HepG2 (cell line): Measurements from ENCODE around the gene ST3GAL2. TPM values are rescaled to one million over a fixed set of nuclear protein-coding genes. Genes with fewer than 3 reads are reported as not detected.

ENCODE experiments used
- DMAP1 ChIP-seq: IDR thresholded peaks from 2 replicates; pipeline ENCODE4 v1.6.1; 2016
- IRF2 ChIP-seq: IDR thresholded peaks from 2 replicates; pipeline ENCODE4 v1.6.1; 2018; ENCODE audit warnings: missing genetic modification reagents, missing compliant biosample characterization
- KMT2A ChIP-seq: sonication (generic); formaldehyde crosslinking; IDR thresholded peaks from 2 replicates; pipeline ENCODE4 v1.4.0; 2020; ENCODE audit warnings: missing genetic modification reagents
- MAFK ChIP-seq, 2 experiments: IDR thresholded peaks in 1 of 2; conservative IDR thresholded peaks in 1 of 2; 2 replicates each; pipeline ENCODE4 v1.6.1; 2011; ENCODE audit warnings: improper control_type of control experiment in 2 of 2, low read length in 2 of 2
- PRPF4 ChIP-seq: fragments of 200-400 bp; formaldehyde crosslinking; IDR thresholded peaks from 2 replicates; pipeline ENCODE4 v1.6.1; 2016; ENCODE audit warnings: low read length, low read depth; ENCODE audit not compliant: poor library complexity, severe bottlenecking
- RFXAP ChIP-seq: sonication (generic); formaldehyde crosslinking; IDR thresholded peaks from 2 replicates; pipeline ENCODE4 v1.4.0; 2020; ENCODE audit warnings: missing genetic modification reagents, borderline replicate concordance
- SIX4 ChIP-seq: sonication (generic); formaldehyde crosslinking; IDR thresholded peaks from 2 replicates; pipeline ENCODE4 v1.4.0; 2020; ENCODE audit warnings: missing genetic modification reagents
- SNRNP70 ChIP-seq: fragments of 200-400 bp; formaldehyde crosslinking; IDR thresholded peaks from 2 replicates; pipeline ENCODE4 v1.6.1; 2017; ENCODE audit warnings: mild to moderate bottlenecking, low read depth, low read length, moderate library complexity
- TGIF2 ChIP-seq: IDR thresholded peaks from 2 replicates; pipeline ENCODE4 v1.6.1; 2016; ENCODE audit warnings: control low read depth, missing compliant biosample characterization
- ZNF24 ChIP-seq: fragments of 450-650 bp; IDR thresholded peaks from 2 replicates; pipeline ENCODE4 v1.6.1; 2017; ENCODE audit warnings: antibody characterized with exemption, mild to moderate bottlenecking
- ZNF441 ChIP-seq: sonication (generic); formaldehyde crosslinking; IDR thresholded peaks from 2 replicates; pipeline ENCODE4 v1.7.0; 2021; ENCODE audit warnings: missing genetic modification reagents, borderline replicate concordance
- ZNF709 ChIP-seq: sonication (generic); formaldehyde crosslinking; IDR thresholded peaks from 2 replicates; pipeline ENCODE4 v1.5.0; 2020; ENCODE audit warnings: mild to moderate bottlenecking, missing genetic modification reagents
- polyA plus RNA-seq, 8 experiments: library from polyadenylated mRNA; depleted of rRNA in 3 of 8; stranded (reverse) in 7 of 8; unstranded in 1 of 8; fragments of >200 nt; fragmentation: Illumina TruSeq in 4 of 8; extraction: Trizol in 4 of 8; gene quantifications; 2 replicates each; pipeline versions ENCODE4 v1.2.1 to v1.2.3, GENCODE V29; 2011 to 2016; ENCODE audit warnings: low read depth in 4 of 8, missing spikeins in 1 of 8, mixed read lengths in 1 of 8; ENCODE audit not compliant: insufficient read depth in 1 of 8
- total RNA-seq, 5 experiments: library from RNA; depleted of rRNA; stranded (reverse); fragments of >200 nt; fragmentation: Illumina TruSeq; extraction: Trizol; gene quantifications; 2 replicates each; pipeline ENCODE4 v1.2.3, GENCODE V29; 2016; ENCODE audit warnings: low read depth in 1 of 5
- TF ChIP-seq, protein P1 (sequence below): sonication (generic); formaldehyde crosslinking; IDR thresholded peaks from 2 replicates; pipeline ENCODE4 v1.5.0; 2020; ENCODE audit warnings: mild to moderate bottlenecking, missing genetic modification reagents
- TF ChIP-seq, protein P2 (sequence below): sonication (generic); formaldehyde crosslinking; conservative IDR thresholded peaks from 2 replicates; pipeline ENCODE4 v1.4.0; 2020; ENCODE audit warnings: missing genetic modification reagents
- TF ChIP-seq, protein P3 (sequence below): sonication (generic); formaldehyde crosslinking; IDR thresholded peaks from 2 replicates; pipeline ENCODE4 v1.5.0; 2020; ENCODE audit warnings: mild to moderate bottlenecking, missing genetic modification reagents, borderline replicate concordance
- TF ChIP-seq, protein P4 (sequence below): sonication (generic); formaldehyde crosslinking; IDR thresholded peaks from 2 replicates; pipeline ENCODE4 v1.4.0; 2020; ENCODE audit warnings: low read depth, mild to moderate bottlenecking, missing genetic modification reagents
- TF ChIP-seq, protein P5 (sequence below): sonication (generic); formaldehyde crosslinking; IDR thresholded peaks from 2 replicates; pipeline ENCODE4 v1.4.0; 2020; ENCODE audit warnings: missing genetic modification reagents

ST3GAL2 gene
- total and polyA plus RNA-seq, 2 of the 13 experiments (the other 11 are each of a cell fraction or from before 2014, with no cell fraction given), result 16.3 to 24.9 TPM

DNA sequence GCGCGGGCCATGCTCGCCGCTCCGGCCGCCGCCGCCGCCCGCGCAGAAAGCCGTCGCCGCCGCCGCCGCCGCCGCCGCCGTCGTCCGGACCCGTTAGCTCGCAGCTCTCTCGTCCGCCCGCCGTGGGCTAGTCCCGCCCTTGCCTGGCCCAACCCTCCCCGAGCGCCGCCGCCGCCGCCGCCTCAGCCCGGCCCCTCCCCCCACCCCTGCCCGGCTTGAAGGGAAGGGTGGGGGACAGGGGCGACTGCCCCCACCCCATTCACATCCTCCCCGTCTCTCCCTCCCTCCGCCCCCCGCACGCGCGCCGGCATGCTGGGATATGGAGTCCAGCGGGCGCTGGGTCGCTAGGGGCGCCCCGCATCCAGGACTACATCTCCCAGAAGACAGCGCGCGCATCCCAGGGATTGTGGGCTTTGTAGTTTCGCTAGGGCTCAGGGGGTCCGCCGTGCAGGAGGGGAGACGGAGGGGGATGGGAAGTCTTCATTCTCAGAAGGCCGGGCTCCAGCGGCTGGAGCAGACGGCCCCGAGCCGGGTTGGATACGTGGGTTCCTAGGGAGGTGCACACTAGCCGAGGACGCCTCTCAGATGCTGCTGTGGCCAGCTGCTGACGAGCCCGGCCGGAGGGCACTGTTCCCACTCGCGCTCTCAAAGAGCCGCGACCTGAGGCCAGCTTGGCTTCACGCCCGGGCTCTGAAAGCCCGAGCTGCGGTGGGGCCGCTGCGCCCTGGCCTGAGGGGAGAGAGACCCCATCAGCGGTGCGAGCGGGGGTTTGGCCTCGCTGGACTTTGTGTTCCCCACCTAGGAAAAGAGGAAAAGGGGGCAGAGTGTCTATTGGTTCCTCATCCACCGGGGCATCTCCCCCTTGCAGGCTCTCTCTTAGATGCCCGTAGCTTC is at the start of gene ST3GAL2 (continued):
- TF ChIP-seq, protein P1, sequence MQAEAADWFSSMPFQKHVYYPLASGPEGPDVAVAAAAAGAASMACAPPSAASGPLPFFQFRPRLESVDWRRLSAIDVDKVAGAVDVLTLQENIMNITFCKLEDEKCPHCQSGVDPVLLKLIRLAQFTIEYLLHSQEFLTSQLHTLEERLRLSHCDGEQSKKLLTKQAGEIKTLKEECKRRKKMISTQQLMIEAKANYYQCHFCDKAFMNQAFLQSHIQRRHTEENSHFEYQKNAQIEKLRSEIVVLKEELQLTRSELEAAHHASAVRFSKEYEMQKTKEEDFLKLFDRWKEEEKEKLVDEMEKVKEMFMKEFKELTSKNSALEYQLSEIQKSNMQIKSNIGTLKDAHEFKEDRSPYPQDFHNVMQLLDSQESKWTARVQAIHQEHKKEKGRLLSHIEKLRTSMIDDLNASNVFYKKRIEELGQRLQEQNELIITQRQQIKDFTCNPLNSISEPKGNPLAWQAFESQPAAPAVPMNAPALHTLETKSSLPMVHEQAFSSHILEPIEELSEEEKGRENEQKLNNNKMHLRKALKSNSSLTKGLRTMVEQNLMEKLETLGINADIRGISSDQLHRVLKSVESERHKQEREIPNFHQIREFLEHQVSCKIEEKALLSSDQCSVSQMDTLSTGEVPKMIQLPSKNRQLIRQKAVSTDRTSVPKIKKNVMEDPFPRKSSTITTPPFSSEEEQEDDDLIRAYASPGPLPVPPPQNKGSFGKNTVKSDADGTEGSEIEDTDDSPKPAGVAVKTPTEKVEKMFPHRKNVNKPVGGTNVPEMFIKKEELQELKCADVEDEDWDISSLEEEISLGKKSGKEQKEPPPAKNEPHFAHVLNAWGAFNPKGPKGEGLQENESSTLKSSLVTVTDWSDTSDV (CRISPR knock-in tag), result no peak
- TF ChIP-seq, protein P2, sequence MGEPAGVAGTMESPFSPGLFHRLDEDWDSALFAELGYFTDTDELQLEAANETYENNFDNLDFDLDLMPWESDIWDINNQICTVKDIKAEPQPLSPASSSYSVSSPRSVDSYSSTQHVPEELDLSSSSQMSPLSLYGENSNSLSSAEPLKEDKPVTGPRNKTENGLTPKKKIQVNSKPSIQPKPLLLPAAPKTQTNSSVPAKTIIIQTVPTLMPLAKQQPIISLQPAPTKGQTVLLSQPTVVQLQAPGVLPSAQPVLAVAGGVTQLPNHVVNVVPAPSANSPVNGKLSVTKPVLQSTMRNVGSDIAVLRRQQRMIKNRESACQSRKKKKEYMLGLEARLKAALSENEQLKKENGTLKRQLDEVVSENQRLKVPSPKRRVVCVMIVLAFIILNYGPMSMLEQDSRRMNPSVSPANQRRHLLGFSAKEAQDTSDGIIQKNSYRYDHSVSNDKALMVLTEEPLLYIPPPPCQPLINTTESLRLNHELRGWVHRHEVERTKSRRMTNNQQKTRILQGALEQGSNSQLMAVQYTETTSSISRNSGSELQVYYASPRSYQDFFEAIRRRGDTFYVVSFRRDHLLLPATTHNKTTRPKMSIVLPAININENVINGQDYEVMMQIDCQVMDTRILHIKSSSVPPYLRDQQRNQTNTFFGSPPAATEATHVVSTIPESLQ (CRISPR knock-in tag), result no peak
- TF ChIP-seq SIX4 (0 out of 2 replicates have a peak, but pooled peaks have one; percentile 38), DMAP1 (CRISPR knock-in tag) (no peak; the same call in 1 of the 2 replicates), IRF2 (CRISPR knock-in tag) (peak; percentile 96), ZNF709 (CRISPR knock-in tag) (no peak), ZNF441 (CRISPR knock-in tag) (no peak; the same call in 1 of the 2 replicates), PRPF4 (no peak), TGIF2 (CRISPR knock-in tag) (peak; percentile 59; the same call in 1 of the 2 replicates), RFXAP (CRISPR knock-in tag) (peak; percentile 77), MAFK (conservative IDR thresholded peaks at IDR 0.05 in 1 of 2, IDR thresholded peaks at IDR 0.05 in 1 of 2; ENCODE audit: low read length in 2 of 2) (no peak), SNRNP70 (no peak), KMT2A (no peak; the same call in 1 of the 2 replicates), ZNF24 (no peak)
- TF ChIP-seq, protein P3, sequence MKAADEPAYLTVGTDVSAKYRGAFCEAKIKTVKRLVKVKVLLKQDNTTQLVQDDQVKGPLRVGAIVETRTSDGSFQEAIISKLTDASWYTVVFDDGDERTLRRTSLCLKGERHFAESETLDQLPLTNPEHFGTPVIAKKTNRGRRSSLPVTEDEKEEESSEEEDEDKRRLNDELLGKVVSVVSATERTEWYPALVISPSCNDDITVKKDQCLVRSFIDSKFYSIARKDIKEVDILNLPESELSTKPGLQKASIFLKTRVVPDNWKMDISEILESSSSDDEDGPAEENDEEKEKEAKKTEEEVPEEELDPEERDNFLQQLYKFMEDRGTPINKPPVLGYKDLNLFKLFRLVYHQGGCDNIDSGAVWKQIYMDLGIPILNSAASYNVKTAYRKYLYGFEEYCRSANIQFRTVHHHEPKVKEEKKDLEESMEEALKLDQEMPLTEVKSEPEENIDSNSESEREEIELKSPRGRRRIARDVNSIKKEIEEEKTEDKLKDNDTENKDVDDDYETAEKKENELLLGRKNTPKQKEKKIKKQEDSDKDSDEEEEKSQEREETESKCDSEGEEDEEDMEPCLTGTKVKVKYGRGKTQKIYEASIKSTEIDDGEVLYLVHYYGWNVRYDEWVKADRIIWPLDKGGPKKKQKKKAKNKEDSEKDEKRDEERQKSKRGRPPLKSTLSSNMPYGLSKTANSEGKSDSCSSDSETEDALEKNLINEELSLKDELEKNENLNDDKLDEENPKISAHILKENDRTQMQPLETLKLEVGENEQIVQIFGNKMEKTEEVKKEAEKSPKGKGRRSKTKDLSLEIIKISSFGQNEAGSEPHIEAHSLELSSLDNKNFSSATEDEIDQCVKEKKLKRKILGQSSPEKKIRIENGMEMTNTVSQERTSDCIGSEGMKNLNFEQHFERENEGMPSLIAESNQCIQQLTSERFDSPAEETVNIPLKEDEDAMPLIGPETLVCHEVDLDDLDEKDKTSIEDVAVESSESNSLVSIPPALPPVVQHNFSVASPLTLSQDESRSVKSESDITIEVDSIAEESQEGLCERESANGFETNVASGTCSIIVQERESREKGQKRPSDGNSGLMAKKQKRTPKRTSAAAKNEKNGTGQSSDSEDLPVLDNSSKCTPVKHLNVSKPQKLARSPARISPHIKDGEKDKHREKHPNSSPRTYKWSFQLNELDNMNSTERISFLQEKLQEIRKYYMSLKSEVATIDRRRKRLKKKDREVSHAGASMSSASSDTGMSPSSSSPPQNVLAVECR (CRISPR knock-in tag), result peak; percentile 80
- TF ChIP-seq, protein P4, sequence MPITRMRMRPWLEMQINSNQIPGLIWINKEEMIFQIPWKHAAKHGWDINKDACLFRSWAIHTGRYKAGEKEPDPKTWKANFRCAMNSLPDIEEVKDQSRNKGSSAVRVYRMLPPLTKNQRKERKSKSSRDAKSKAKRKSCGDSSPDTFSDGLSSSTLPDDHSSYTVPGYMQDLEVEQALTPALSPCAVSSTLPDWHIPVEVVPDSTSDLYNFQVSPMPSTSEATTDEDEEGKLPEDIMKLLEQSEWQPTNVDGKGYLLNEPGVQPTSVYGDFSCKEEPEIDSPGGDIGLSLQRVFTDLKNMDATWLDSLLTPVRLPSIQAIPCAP, result no peak
- TF ChIP-seq, protein P5, sequence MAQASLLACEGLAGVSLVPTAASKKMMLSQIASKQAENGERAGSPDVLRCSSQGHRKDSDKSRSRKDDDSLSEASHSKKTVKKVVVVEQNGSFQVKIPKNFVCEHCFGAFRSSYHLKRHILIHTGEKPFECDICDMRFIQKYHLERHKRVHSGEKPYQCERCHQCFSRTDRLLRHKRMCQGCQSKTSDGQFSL (CRISPR knock-in tag), result no peak
